Fibroblast of mammary gland (primary cell): ENCODE data around the gene SEMA6A.

Source experiments
- DNase-seq: peaks from one replicate; pipeline ENCODE4 v3.0.0-alpha.2; 2010; ENCODE audit warnings: low read depth
- H3K4me3 ChIP-seq: 2 replicates; pipeline ENCODE4 v1.5.1; 2011; ENCODE audit warnings: low read depth, mild to moderate bottlenecking, low read length, moderate library complexity; ENCODE audit not compliant: control insufficient read depth
- TF ChIP-seq, protein P1 (sequence below): conservative IDR thresholded peaks from 2 replicates; pipeline ENCODE4 v1.5.1; 2011; ENCODE audit warnings: low read depth, low read length, inconsistent platforms; ENCODE audit not compliant: control insufficient read depth, insufficient read depth

SEMA6A gene

DNA sequence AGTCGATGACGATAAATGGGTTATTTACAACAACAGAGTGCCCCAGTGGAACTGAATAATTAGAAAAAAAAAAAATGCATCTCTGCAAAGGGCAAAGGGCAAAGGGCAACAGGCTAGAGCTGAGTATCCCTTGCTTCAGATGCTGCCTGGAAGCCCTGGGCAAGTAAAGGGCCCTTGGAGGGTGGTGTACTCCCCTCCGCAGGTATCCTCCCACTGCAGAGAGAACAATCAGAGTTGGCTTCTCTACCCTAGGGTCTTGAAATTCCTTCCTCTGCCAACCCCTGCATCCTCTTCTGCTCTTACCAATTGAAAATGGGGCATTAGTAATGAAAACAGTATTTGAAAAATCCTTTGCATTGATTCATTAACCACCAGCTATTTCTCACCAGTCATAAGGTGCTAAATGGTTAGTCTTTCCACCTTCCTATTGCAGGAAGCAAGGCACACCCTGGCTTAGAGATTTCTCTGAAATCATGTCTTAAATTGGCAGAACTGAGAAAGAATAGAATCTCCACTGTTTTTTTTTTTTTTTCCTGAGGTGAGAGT, 122.6 kb downstream of the SEMA6A start:
- no peak overlapping the region for H3K4me3 ChIP-seq
- DNase-seq = no peak
- TF ChIP-seq, protein P1, sequence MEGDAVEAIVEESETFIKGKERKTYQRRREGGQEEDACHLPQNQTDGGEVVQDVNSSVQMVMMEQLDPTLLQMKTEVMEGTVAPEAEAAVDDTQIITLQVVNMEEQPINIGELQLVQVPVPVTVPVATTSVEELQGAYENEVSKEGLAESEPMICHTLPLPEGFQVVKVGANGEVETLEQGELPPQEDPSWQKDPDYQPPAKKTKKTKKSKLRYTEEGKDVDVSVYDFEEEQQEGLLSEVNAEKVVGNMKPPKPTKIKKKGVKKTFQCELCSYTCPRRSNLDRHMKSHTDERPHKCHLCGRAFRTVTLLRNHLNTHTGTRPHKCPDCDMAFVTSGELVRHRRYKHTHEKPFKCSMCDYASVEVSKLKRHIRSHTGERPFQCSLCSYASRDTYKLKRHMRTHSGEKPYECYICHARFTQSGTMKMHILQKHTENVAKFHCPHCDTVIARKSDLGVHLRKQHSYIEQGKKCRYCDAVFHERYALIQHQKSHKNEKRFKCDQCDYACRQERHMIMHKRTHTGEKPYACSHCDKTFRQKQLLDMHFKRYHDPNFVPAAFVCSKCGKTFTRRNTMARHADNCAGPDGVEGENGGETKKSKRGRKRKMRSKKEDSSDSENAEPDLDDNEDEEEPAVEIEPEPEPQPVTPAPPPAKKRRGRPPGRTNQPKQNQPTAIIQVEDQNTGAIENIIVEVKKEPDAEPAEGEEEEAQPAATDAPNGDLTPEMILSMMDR = no peak

DNA sequence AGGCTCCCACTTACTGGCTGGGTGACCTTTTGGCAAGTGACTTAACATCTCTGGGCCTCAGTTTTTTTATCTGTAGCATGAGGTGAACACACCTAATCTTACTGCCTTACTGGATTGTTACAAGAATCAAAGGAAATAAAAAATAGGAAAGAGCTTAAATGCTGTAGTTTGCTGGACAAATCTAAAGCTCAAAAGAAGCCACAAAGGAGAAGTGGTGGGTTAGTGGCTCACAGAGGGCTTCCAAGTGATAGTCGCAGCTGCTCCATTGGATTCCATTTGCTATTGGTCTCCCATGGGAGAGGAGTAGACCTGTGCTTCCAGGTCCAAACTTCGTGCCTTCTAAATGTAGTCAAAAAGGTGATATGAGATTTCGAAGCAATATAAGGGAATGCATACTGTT, 123.6 kb downstream of the SEMA6A start:
- DNase-seq = no peak
- TF ChIP-seq, protein P1 = no peak
- no peak overlapping the region for H3K4me3 ChIP-seq

DNA sequence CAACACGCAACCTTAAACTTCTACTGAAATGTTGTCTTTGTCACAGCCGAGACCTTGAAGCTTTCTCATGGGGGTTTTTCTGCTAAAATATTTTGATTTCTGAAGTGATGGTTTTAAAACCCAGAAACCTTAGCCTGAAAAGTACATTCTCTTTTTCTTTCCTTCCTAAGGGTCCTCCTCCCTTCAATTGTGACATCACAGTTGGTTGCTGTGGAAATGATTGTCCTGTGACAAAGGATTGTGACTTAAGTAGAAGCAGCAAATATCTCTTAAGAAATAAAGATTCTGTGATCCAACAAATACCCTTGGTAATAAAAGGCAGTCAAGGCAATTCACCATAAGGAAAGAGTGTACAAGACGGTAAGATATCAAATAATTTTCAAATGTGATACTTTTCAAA, 125.2 kb downstream of the SEMA6A start:
- no peak for DNase-seq
- TF ChIP-seq, protein P1 = no peak
- no peak overlapping the region for H3K4me3 ChIP-seq

DNA sequence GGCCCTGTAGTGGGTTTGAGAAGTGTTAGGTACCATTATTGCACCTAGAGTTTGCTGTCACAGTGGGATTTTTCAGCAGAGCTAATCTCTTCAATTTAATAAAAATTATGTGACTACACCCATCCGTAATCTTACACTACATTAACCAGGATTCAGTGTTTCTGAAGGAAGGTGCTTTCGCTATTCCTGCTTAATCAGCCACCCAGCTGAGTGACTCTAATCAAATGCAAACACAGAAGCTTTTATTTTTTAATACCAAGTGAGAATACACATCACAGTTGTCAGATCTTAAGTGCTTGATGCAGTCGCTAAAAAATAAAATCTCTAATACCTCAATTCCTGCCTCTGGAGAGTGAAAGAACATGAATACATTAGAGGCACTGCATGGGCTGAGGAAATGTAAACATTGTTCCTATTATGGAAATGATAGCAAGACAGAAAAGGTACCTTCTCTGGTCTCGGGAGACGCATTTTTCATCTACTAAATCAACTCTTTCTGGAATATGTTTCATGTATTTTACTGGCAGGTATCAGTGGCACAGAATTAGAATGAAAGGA, 125.7 kb downstream of the SEMA6A start:
- DNase-seq = no peak
- no peak overlapping the region for H3K4me3 ChIP-seq
- TF ChIP-seq, protein P1 = no peak

DNA sequence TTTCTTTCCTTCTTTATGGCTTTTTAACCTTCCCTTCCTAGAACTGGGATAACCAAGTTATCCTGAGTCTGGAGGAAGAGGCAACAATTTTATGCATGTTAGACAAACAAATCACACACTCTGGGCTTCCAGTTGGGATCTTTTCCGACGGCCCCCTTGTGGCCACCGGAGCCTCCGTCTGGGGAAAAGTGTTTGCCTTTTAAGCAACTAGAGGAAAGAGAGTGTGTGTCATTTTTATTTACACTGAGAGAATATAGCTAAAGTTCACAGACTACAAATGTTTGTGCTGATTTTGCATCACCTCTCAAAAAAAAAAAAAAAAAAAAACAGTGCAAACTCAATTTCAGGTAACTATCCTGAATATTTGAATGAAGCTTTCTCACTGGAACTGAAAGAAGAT, 126.2 kb downstream of the SEMA6A start:
- no peak overlapping the region for H3K4me3 ChIP-seq
- TF ChIP-seq, protein P1 = no peak
- no peak for DNase-seq

DNA sequence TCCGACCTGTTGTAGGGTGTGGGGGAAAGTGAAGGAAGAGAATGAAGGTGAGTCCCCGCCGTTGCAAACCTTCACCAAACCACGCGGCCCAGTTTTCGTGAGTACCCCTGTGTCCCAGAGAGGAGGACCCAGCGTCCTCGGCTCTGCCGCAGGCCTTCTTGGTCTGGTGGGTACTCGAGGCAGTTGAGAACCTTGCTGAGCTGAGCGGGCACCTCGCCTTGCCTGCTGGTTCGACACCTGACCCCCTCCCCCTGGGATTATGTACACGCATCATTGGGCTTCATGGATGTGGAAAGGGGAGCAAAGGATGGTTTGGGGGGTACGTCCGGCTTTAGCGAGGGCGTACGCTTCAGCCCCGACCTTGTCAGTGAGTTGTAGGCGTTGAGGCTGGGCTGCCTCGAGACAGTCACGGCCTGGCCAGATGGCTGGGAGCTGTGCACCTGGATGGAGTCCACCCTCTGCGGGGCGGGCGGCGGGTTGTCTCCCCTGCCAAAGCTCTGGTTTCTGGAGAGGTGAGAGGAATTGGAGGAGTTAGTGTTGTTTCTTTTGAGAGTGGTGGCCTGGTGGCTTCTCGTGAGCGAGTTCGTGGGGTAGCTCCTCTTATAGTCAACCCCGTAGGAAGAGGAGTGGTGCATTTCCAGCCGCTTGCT, 128.1 kb downstream of the SEMA6A start:
- no peak for DNase-seq
- TF ChIP-seq, protein P1 = no peak
- no peak overlapping the region for H3K4me3 ChIP-seq
